ENCODE measurements around the gene GSN.

GSN gene

GRCh38 chr9:121273064-121273775 is 5.3 kb downstream of the GSN start:
- DNase-seq (ENCODE audit: low read depth in 3 of 3), result no peak

- DNase-seq (ENCODE audit: low read depth in 3 of 3), result no peak
Measured at GRCh38 chr9:121274851-121275250, 6.9 kb downstream of the GSN start.

GRCh38 chr9:121275781-121276658 is 8.1 kb downstream of the GSN start:
- DNase-seq (ENCODE audit: low read depth in 3 of 3), result no peak

GRCh38 chr9:121277026-121277425 is 9.1 kb downstream of the GSN start:
- DNase-seq (ENCODE audit: low read depth in 3 of 3), result no peak

- no peak for DNase-seq (ENCODE audit: low read depth in 3 of 3)
Measured at GRCh38 chr9:121277518-121278295, 9.7 kb downstream of the GSN start.

GRCh38 chr9:121278477-121279261 is 10.7 kb downstream of the GSN start:
- peak in 1 of 3 experiments; percentile 38 for DNase-seq (ENCODE audit: low read depth in 3 of 3)

- no peak for DNase-seq (ENCODE audit: low read depth in 3 of 3)
Measured at GRCh38 chr9:121279776-121280388, 11.9 kb downstream of the GSN start.

- DNase-seq (ENCODE audit: low read depth in 3 of 3), result no peak
Measured at GRCh38 chr9:121280715-121281613, 13.0 kb downstream of the GSN start.

GRCh38 chr9:121281614-121282276 is 13.8 kb downstream of the GSN start:
- no peak for DNase-seq (ENCODE audit: low read depth in 3 of 3)

GRCh38 chr9:121282277-121283079 is 14.5 kb downstream of the GSN start:
- no peak for DNase-seq (ENCODE audit: low read depth in 3 of 3)

- no peak for DNase-seq (ENCODE audit: low read depth in 3 of 3)
Measured at GRCh38 chr9:121283080-121283398, 15.1 kb downstream of the GSN start.

GRCh38 chr9:121283856-121284732 is 16.1 kb downstream of the GSN start:
- DNase-seq (ENCODE audit: low read depth in 3 of 3), result no peak

- DNase-seq (ENCODE audit: low read depth in 3 of 3), result no peak
Measured at GRCh38 chr9:121284733-121285451, 16.9 kb downstream of the GSN start.

- no peak for DNase-seq (ENCODE audit: low read depth in 3 of 3)
Measured at GRCh38 chr9:121285835-121286687, 18.1 kb downstream of the GSN start.

GRCh38 chr9:121286688-121286972 is 18.7 kb downstream of the GSN start:
- DNase-seq (ENCODE audit: low read depth in 3 of 3), result no peak
